Retinal pigment epithelial cell (primary cell): ENCODE measurements around the gene SNCG.

ENCODE experiments used
- DNase-seq: peaks from one replicate; pipeline ENCODE4 v3.0.0-alpha.2; 2010; ENCODE audit warnings: low read depth
- H3K4me3 ChIP-seq: 2 replicates; pipeline ENCODE4 v1.5.1; 2011; ENCODE audit warnings: mild to moderate bottlenecking, low read length, control low read depth, moderate library complexity
- TF ChIP-seq, protein P1 (sequence below): conservative IDR thresholded peaks from 2 replicates; pipeline ENCODE4 v1.5.1; 2011; ENCODE audit warnings: low read depth, low read length, control low read depth, inconsistent platforms

The SNCG gene

GRCh38 chr10:86941991-86942421 lies 16.4 kb upstream of the SNCG start:
- no peak overlapping the region for H3K4me3 ChIP-seq
- no peak for DNase-seq
- TF ChIP-seq, protein P1, sequence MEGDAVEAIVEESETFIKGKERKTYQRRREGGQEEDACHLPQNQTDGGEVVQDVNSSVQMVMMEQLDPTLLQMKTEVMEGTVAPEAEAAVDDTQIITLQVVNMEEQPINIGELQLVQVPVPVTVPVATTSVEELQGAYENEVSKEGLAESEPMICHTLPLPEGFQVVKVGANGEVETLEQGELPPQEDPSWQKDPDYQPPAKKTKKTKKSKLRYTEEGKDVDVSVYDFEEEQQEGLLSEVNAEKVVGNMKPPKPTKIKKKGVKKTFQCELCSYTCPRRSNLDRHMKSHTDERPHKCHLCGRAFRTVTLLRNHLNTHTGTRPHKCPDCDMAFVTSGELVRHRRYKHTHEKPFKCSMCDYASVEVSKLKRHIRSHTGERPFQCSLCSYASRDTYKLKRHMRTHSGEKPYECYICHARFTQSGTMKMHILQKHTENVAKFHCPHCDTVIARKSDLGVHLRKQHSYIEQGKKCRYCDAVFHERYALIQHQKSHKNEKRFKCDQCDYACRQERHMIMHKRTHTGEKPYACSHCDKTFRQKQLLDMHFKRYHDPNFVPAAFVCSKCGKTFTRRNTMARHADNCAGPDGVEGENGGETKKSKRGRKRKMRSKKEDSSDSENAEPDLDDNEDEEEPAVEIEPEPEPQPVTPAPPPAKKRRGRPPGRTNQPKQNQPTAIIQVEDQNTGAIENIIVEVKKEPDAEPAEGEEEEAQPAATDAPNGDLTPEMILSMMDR: no peak

DNA sequence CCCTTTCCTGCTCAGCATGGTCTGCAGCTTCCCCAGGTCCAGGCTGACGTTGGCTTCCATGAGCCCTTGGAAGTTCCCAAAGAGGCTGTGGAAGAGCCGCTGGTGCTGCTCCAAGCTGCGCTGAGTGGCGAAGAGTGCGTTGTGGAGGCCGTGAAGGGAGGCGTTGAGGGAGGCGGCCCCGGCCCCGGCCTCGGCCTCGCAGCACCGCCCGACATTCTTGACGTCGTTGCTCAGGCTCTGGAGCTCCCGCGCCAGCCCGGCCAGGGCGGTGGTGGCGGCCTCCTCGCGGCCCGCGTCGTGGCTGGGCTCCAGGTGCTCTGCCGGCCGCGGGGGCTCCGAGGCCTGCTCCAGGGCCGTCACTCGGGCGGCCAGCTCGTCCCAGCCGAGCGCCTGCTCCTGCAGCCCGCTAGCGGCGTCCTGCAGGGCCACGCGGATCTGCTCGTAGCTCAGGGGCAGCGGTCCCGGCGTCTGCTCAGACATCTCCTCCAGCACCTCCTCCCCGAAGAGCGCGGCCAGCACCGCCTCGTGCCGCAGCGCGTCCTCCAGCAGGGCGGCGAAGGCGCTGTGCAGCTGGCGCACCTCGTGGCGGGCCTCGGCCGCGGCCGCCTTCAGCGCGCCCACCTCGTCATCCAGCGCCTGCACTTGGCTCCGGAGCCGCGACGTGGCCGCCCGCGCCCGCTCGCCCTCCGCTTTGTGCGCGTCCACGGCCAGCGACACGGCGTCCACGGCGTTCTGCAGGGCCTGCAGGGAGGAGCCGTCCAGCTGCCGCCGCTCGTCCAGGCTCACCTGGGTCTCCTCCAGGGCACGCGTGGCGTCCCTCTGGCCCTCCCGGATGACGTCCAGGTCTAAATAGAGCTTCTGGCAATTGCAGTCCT lies 15.7 kb upstream of the SNCG start:
- DNase-seq: no peak
- TF ChIP-seq, protein P1: no peak
- H3K4me3 ChIP-seq: no peak overlapping the region

DNA sequence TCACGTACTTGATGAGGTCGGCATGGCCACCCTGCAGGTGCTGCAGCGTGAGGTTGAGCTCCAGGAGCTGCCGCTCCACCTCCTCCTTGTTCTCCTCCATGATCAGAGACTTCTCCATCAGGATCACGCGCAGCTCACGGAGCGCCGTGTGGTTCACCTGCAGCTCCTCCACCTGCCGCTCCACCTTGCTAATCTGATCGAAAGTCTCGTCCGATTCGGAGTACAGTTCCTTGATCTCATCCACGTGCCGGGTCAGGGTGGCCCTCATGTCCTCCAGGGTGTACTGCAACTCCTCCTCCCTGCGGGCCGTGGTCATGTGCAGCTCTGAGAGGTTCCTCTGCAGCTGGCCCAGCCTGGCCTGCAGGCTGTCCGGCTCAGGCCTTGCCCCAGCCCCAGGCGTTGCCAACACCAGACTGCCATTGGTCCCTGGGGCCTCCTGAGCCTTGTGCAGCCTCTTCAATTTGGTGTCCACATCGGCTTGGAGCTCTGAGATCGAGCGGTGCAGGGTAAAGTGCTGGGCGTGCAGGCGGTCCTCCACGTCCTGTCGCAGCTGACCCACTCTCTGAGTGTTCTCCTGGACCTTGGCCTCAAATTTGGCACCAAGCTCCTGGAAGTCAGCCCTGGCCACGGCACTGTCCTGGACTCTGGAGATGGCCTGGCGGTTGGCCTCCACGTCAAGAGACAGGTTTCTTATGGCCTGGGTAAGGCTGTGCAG lies 14.9 kb upstream of the SNCG start:
- H3K4me3 ChIP-seq: no peak overlapping the region
- DNase-seq: no peak
- TF ChIP-seq, protein P1: no peak

- DNase-seq: no peak
- no peak overlapping the region for H3K4me3 ChIP-seq
- TF ChIP-seq, protein P1: no peak
Measured at GRCh38 chr10:86944031-86944419, 14.4 kb upstream of the SNCG start.

- DNase-seq: no peak
- TF ChIP-seq, protein P1: no peak
- H3K4me3 ChIP-seq: no peak overlapping the region
Measured at GRCh38 chr10:86944471-86944870, 13.9 kb upstream of the SNCG start.

GRCh38 chr10:86944907-86945306 lies 13.5 kb upstream of the SNCG start:
- H3K4me3 ChIP-seq: no peak overlapping the region
- TF ChIP-seq, protein P1: no peak
- no peak for DNase-seq
